Mucosa of descending colon (tissue), 3 donors: ENCODE data around the gene SLC30A1. TPM values are rescaled to one million over a fixed set of nuclear protein-coding genes. Genes with fewer than 3 reads are reported as not detected.

Experiments
- ATAC-seq: fragments of 200-7000 bp; cut with Tn5 transposase; one replicate; pipeline ENCODE4 v1.9.1; 2020; ENCODE audit warnings: mild to moderate bottlenecking, moderate library complexity
- DNase-seq, 3 donors: peaks; one replicate each; pipeline ENCODE4 v3.0.0-alpha.2; 2020
- H3K36me3 ChIP-seq: fragments of 200-600 bp; one replicate; pipeline ENCODE4 v1.8.0; 2021; ENCODE audit warnings: low read depth, mild to moderate bottlenecking
- H3K4me1 ChIP-seq: fragments of 200-600 bp; one replicate; pipeline ENCODE4 v1.8.0; 2021; ENCODE audit warnings: low read depth, mild to moderate bottlenecking
- H3K4me3 ChIP-seq: fragments of 200-600 bp; one replicate; pipeline ENCODE4 v1.8.0; 2021; ENCODE audit warnings: mild to moderate bottlenecking
- H3K9me3 ChIP-seq: fragments of 200-600 bp; one replicate; pipeline ENCODE4 v1.8.0; 2021; ENCODE audit warnings: mild to moderate bottlenecking
- CTCF ChIP-seq: fragments of 200-600 bp; IDR thresholded peaks from one replicate; pipeline ENCODE4 v1.8.0; 2022; ENCODE audit warnings: antibody characterized with exemption, mild to moderate bottlenecking
- intact Hi-C, 2 donors: fragments of 100-400 bp; cut with DNase I in 1 of 2; cut with micrococcal nuclease in 1 of 2; formaldehyde crosslinking; loops; one replicate each; pipeline versions ENCODE4 v1.11.0 to v1.11.1; 2022; cut with DNase I, micrococcal nuclease
- total RNA-seq, 3 donors: library from RNA; stranded (reverse); fragmentation: NEBNext Ultra II Directional in 2 of 3; extraction: Animal tissue kit (Norgen Biotek cat#: 25700) in 2 of 3; gene quantifications; one replicate each; pipeline versions ENCODE4 v1.2.1 to v1.2.4, GENCODE V29; 2021 to 2023
- donor health status: DM: no; HTN: no; CAD: no; lungs with moderate emphysema.
- donor health status: DM: no; HTN: no; CAD: no.
- donor health status: DM: no; HTN: yes; CAD: no.

SLC30A1 gene
- total RNA-seq, 3 donors from 2014 or later: 20.8 to 43.5 (median 29.2) TPM

GRCh38 chr1:211531194-211532087 is 47.5 kb downstream of the SLC30A1 start:
- no peak for ATAC-seq
- intact Hi-C loops: no loop called here
- H3K9me3 ChIP-seq: no peaks in the 10 kb centered on the region

GRCh38 chr1:211530102-211530501 is 48.9 kb downstream of the SLC30A1 start:
- ATAC-seq (no peak), DNase-seq (no peak)
- Histone ChIP-seq H3K4me1 (no peaks in the 10 kb centered on the region), H3K36me3 (no peaks in the 10 kb centered on the region), H3K9me3 (no peaks in the 10 kb centered on the region), H3K4me3 (no peak overlapping the region)
- TF ChIP-seq CTCF: no peak
- intact Hi-C loops: no loop called here

More at GRCh38 chr1:211531194-211532087, 47.5 kb downstream of the SLC30A1 start:
- Histone ChIP-seq H3K36me3 (no peaks in the 10 kb centered on the region), H3K4me3 (no peak overlapping the region), H3K4me1 (no peaks in the 10 kb centered on the region)
- no peak for TF ChIP-seq CTCF
- no peak for DNase-seq

- Histone ChIP-seq H3K36me3 (no peaks in the 10 kb centered on the region), H3K4me3 (no peak overlapping the region), H3K4me1 (no peaks in the 10 kb centered on the region), H3K9me3 (no peaks in the 10 kb centered on the region)
- no peak for TF ChIP-seq CTCF
- no peak for DNase-seq
- intact Hi-C loops: no loop called here
- ATAC-seq: no peak
These were observed 49.5 kb downstream of the SLC30A1 start for GRCh38 chr1:211529453-211529852.

- ATAC-seq: no peak
- H3K36me3 ChIP-seq: no peaks in the 10 kb centered on the region
- H3K4me1 ChIP-seq: no peaks in the 10 kb centered on the region
- DNase-seq: no peak
- H3K4me3 ChIP-seq: no peak overlapping the region
- no peak for TF ChIP-seq CTCF
- intact Hi-C loops: no loop called here
- no peaks in the 10 kb centered on the region for H3K9me3 ChIP-seq
These were observed 50.0 kb downstream of the SLC30A1 start for GRCh38 chr1:211529011-211529410.

- no peak for DNase-seq
- H3K4me3 ChIP-seq: no peak overlapping the region
- H3K9me3 ChIP-seq: no peaks in the 10 kb centered on the region
- no peak for TF ChIP-seq CTCF
- no peak for ATAC-seq
- H3K4me1 ChIP-seq: no peaks in the 10 kb centered on the region
- intact Hi-C loops: no loop called here
- no peaks in the 10 kb centered on the region for H3K36me3 ChIP-seq
These were observed 51.1 kb downstream of the SLC30A1 start for GRCh38 chr1:211527888-211528287.
